ENCODE data around the gene OR1C1. TPM values are rescaled to one million over a fixed set of nuclear protein-coding genes. Genes with fewer than 3 reads are reported as not detected.
"Not testable (repeated sequence)": the region's sequence is repeated elsewhere in the genome, so short reads cannot be mapped to it uniquely, and the experiment has no call there.

The OR1C1 gene
- total RNA-seq (2022) (not detected in 2 replicates), Bru-seq, nascent RNA (not detected), BruChase-seq, experiment 1, labeled RNA remaining after a 2-hour chase (not detected), BruChase-seq, experiment 2, labeled RNA remaining after a 6-hour chase (not detected)
- long read RNA-seq = 0 reads

GRCh38 chr1:247760456-247760855 is at the start of gene OR1C1:
TSS of gene OR1C1 (minus strand) at chr1:247760556. CDS start at chr1:247758406, 2,150 bp downstream.
- no peaks in the 10 kb centered on the region for H3K27me3 Mint-ChIP-seq (ENCODE audit: insufficient read depth, unreplicated experiment)
- H3K36me3 Mint-ChIP-seq (ENCODE audit: insufficient read depth, unreplicated experiment) = no peaks in the 10 kb centered on the region
- H3K9me3 Mint-ChIP-seq (ENCODE audit: unreplicated experiment) = peaks cover 12% of the 10 kb centered on the region
- Histone ChIP-seq H3K9me3 (no peaks in the 10 kb centered on the region), H3K27me3 (replicated peaks; ENCODE audit: control insufficient read depth, insufficient read depth, low read length) (no peaks in the 10 kb centered on the region), H3K4me3 (ENCODE audit: low read depth, low read length) (no peak within 1 kb of the TSS), H3K36me3 (ENCODE audit: control insufficient read depth, insufficient read depth, low read length) (no peaks in the 10 kb centered on the region), H3K4me1 (no peaks in the 10 kb centered on the region)
- intact Hi-C loops (cut with micrococcal nuclease; ENCODE audit: unreplicated experiment) = no loop called here
- POLR2A ChIA-PET = no interaction called here
- TF ChIP-seq CTCF (IDR thresholded peaks at IDR 0.05; ENCODE audit: insufficient read depth in 1 of 2, low read depth in 1 of 2, low read length in 1 of 2, severe bottlenecking in 1 of 2, unreplicated experiment in 1 of 2) = no peak
- DNase-seq = no peak
- no peak within 1 kb of the TSS for H3K27ac Mint-ChIP-seq (ENCODE audit: unreplicated experiment)
- CTCF ChIA-PET = no interaction called here
- no TSS peak for BruUV-seq (replicated peaks)
- H3K4me3 Mint-ChIP-seq (ENCODE audit: unreplicated experiment) = no peak within 1 kb of the TSS
- H3K4me1 Mint-ChIP-seq (ENCODE audit: low read depth, unreplicated experiment) = no peaks in the 10 kb centered on the region

- Histone ChIP-seq H3K9me3 (peaks cover 5% of the 10 kb centered on the region), H3K4me3 (ENCODE audit: low read depth, low read length) (no peak overlapping the region), H3K4me1 (no peaks in the 10 kb centered on the region), H3K27me3 (replicated peaks; ENCODE audit: control insufficient read depth, insufficient read depth, low read length) (no peaks in the 10 kb centered on the region), H3K36me3 (ENCODE audit: control insufficient read depth, insufficient read depth, low read length) (no peaks in the 10 kb centered on the region)
- Mint-ChIP-seq H3K4me3 (ENCODE audit: unreplicated experiment) (no peak overlapping the region), H3K4me1 (ENCODE audit: low read depth, unreplicated experiment) (no peaks in the 10 kb centered on the region), H3K9me3 (ENCODE audit: unreplicated experiment) (no peaks in the 10 kb centered on the region), H3K27me3 (ENCODE audit: insufficient read depth, unreplicated experiment) (no peaks in the 10 kb centered on the region), H3K36me3 (ENCODE audit: insufficient read depth, unreplicated experiment) (no peaks in the 10 kb centered on the region), H3K27ac (ENCODE audit: unreplicated experiment) (no peak overlapping the region)
- ChIA-PET CTCF (no interaction called here), POLR2A (no interaction called here)
- no TSS peak for BruUV-seq (replicated peaks)
- no peak for DNase-seq
- no peak for TF ChIP-seq CTCF (IDR thresholded peaks at IDR 0.05; ENCODE audit: insufficient read depth in 1 of 2, low read depth in 1 of 2, low read length in 1 of 2, severe bottlenecking in 1 of 2, unreplicated experiment in 1 of 2)
- intact Hi-C loops (cut with micrococcal nuclease; ENCODE audit: unreplicated experiment) = no loop called here
Measured at GRCh38 chr1:247797518-247797917, 37.2 kb upstream of the OR1C1 start.

- BruUV-seq (replicated peaks) = no TSS peak
- intact Hi-C loops (cut with micrococcal nuclease; ENCODE audit: unreplicated experiment) = no loop called here
- no peaks in the 10 kb centered on the region for H3K4me1 Mint-ChIP-seq (ENCODE audit: low read depth, unreplicated experiment)
Measured at GRCh38 chr1:247769603-247770002, 9.2 kb upstream of the OR1C1 start.

GRCh38 chr1:247754311-247754710 is 6.0 kb downstream of the OR1C1 start:
- H3K9me3 ChIP-seq; CTCF ChIA-PET; POLR2A ChIA-PET; H3K36me3 ChIP-seq (ENCODE audit: control insufficient read depth, insufficient read depth, low read length); H3K27me3 Mint-ChIP-seq (ENCODE audit: insufficient read depth, unreplicated experiment); H3K4me3 Mint-ChIP-seq (ENCODE audit: unreplicated experiment); DNase-seq; H3K36me3 Mint-ChIP-seq (ENCODE audit: insufficient read depth, unreplicated experiment); intact Hi-C loops (cut with micrococcal nuclease; ENCODE audit: unreplicated experiment); H3K27me3 ChIP-seq (replicated peaks; ENCODE audit: control insufficient read depth, insufficient read depth, low read length); H3K4me3 ChIP-seq (ENCODE audit: low read depth, low read length); BruUV-seq (replicated peaks); H3K4me1 ChIP-seq; H3K27ac Mint-ChIP-seq (ENCODE audit: unreplicated experiment); H3K4me1 Mint-ChIP-seq (ENCODE audit: low read depth, unreplicated experiment): not testable (repeated sequence)
- peaks cover 23% of the 10 kb centered on the region for H3K9me3 Mint-ChIP-seq (ENCODE audit: unreplicated experiment)

More at GRCh38 chr1:247769603-247770002, 9.2 kb upstream of the OR1C1 start:
- Histone ChIP-seq H3K36me3 (ENCODE audit: control insufficient read depth, insufficient read depth, low read length) (no peaks in the 10 kb centered on the region), H3K9me3 (no peaks in the 10 kb centered on the region), H3K27me3 (replicated peaks; ENCODE audit: control insufficient read depth, insufficient read depth, low read length) (no peaks in the 10 kb centered on the region), H3K4me1 (no peaks in the 10 kb centered on the region), H3K4me3 (ENCODE audit: low read depth, low read length) (no peak overlapping the region)
- DNase-seq = no peak
- Mint-ChIP-seq H3K27ac (ENCODE audit: unreplicated experiment) (no peak overlapping the region), H3K36me3 (ENCODE audit: insufficient read depth, unreplicated experiment) (no peaks in the 10 kb centered on the region), H3K27me3 (ENCODE audit: insufficient read depth, unreplicated experiment) (no peaks in the 10 kb centered on the region), H3K9me3 (ENCODE audit: unreplicated experiment) (no peaks in the 10 kb centered on the region), H3K4me3 (ENCODE audit: unreplicated experiment) (no peak overlapping the region)
- no peak for TF ChIP-seq CTCF (IDR thresholded peaks at IDR 0.05; ENCODE audit: insufficient read depth in 1 of 2, low read depth in 1 of 2, low read length in 1 of 2, severe bottlenecking in 1 of 2, unreplicated experiment in 1 of 2)
- CTCF ChIA-PET = no interaction called here
- POLR2A ChIA-PET = no interaction called here

Data from Caco-2 (cell line).